Activated CD4-positive, CD25-positive, alpha-beta regulatory T cell treated with anti-CD3 and anti-CD28 coated beads, Interleukin-2, amount 50 U/mL, for 16 hours (primary cell): ENCODE data around the gene PUDP.

ENCODE experiments used
- DNase-seq: peaks from one replicate; pipeline ENCODE4 v3.0.0-alpha.2; 2020; ENCODE audit warnings: low read depth, low spot score

The PUDP gene

DNA sequence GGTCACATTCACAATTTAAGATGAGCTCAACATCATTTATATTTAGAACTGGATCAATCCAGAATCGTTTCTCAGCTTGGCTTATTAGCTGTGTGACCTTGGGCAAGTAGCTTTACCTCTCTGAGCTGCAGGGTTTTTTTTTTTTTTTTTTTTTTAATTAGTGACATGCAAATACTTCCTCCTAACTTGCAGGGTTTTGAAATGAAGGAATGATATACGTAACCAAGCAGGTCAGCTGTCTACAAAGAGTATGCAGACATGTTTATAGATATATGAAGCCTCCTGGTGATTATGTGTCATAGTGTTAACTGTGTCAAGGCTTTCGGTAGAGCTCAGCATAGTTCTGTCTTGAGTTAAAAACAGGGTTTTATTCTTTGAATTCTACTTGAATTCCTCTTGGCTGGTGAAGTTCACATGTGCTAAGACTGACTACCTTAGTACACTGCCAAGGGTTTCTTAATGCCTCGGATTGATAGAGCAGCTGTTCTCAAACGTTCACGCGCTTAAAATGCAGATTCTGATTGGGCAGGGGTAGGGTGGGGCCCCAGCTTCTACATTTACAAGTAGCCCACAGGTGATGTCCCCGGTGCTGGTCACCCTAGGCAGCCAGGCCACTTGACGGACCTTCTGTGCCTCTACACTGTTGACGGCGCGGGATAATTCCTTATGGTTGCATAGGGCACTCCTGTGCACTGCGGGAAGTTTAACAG is 1.1 kb downstream of the PUDP start:
- DNase-seq: no peak

DNA sequence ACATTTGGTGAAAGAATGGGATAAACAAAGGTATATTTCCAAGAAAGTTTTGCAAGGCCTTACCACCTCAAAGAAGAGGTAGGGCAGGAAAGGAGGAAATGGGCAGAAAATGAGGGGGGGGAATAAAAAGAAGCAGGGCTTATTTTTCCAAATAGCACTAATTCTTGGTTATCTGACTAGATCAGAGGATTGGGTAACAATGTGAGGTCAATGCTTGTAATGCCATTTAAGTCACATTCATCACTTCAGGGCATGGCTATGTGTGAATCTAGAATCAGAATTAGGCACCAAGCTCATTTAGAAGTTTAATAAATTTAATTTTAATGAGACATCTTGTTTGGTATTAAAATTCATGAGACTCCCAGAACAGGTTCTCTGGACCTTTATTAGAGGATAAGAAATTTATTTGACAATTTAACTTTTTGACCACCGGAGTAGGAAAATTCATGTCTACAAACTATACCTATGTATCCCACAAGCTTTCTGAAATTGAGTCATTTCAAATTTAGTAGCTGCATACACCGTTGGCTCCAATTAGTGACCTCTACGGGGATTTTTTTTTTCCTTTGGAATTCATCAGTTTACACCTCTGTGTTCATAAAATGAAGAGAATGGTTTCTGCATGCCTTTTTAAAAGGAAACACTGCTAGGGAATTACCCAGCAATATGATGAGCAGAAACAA is 1.8 kb downstream of the PUDP start:
- no peak for DNase-seq

DNA sequence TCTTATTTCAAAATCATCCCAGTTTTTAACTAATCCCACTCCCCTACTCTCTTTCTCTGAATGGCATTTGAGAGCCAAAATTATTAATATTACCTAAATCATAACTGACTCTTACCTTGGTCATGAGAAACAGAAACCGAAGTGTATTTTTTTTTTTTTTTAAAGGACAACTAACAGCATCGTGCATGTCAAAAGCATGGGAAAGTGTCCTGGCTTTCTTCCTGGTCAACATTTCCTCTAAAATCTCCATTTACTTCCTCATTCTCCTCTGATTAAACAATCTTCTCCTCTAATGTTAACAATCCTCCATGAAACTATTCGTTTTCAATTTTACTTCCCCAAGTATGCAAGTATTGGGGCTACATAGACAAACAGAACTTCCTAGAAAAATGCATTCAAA is 2.5 kb downstream of the PUDP start:
- no peak for DNase-seq

DNA sequence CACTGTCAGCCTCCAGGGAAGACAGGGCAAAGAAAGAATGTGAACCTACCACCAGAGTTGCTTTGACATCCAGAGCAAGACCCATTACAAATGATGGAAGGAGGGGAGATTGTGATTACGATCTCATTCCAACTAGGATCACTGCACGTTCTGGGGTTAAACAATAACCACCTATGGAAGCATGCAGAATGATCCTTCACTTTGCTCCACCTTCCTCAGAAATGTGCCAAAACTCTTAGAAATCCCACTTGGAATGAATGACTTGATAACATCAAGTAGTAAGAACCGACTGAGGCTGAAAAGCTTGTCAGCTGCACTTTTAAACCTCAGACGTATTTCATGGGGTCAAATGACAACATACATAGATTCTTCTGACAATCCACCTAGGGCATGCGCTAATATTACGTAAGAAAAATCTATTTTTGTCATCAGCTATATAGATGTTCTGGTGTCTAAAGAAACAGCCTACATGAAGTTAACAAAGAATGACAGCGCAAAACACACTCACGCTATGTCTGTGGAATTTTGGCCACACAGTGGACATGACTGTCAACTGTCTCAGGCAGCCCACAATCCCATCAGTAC is 3.9 kb downstream of the PUDP start:
- DNase-seq: no peak

DNA sequence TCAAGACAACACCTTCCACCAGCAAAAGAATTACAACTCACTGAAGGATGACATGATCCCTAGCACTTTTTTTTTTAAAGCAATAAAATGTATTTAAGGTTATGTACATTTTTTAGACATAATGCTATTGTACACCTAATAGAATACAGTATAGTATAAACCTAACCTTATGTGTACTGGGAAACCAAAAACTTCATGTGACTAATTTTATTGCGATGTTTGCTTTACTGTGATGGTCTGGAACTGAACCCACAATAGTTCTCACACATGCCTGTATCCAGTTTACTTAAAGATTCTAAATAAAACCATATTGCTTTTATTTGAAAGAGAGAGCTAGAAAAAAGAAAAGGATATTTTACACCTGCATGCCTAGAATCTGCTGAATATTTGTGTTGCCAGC is 4.9 kb downstream of the PUDP start:
- DNase-seq: no peak

DNA sequence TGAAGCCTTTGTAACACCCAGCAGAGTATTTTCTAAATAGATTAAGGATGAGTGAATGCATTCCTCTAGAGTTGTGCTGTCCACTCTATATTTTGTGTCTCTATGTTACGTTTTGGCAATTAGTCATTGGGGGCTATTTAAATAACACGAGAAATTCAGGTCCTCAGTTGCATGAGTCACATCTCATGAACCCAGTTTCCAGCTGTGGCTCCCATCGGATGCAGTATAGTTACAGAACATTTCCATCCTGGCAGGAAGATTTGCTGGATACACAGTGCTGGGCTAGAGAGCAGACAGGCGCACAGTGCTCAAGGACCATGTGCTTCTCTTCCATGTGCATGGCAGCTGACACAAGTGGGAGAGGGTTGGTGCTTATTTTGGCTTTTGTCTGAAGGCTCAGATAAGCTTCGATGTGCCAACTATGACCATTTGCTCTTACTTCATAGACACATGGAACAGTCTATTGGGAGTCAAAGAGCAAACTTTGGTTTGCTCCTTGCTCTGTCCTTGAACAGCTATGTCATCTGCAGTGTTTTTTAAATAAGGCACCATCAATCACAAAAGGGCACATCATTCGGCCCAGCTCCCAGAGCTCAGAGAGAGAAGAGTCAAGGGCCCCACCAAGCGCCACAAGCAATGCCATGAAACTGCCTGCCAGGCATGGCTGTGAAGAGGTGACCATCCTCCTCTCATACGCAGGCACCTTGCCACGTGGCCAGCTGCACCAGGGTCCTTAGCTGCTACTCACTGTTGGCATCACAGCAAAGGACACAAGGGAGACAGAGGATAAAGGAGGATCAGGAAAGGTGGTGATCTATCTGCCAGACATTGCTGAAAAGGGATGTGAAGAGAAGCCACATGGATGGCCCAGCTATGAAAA is 8.5 kb downstream of the PUDP start:
- no peak for DNase-seq

DNA sequence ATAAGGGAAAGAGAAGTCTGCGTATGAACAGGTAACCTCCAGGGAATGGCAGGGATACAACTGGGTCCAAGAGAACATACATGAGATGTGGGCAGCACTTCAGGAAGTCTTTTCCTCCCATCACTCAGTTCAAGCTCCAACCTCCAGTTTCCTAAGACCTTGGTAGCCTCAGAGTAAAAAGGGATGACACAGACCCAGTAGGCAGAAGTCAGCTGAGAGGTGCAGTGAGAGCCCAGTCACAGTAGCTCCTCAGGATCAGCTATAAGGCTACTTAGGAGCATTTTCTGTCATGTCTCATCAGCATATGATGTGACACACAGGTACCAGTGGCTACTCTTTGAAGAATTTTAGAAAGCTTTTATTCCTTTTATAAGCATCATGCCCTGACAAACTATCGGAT is 13.0 kb downstream of the PUDP start:
- no peak for DNase-seq

DNA sequence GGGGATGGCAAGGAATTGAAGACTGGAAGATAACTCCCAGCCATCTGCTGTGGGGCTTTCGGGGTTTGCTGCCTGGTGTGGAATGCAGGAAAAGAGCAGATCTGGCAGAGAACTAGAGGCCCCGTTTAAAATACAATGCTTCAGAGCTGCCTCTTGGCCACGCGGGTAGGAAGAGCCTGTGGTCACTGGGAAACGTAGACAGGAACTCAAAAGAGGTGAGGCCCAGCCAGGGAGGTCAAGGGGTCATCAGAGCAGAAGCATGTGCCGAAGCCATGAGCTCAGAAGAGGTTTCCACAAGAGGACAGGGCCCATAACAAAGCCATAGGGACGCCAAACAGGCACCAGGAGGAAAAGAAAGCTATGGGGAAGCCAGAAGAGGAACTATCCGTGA is 14.9 kb downstream of the PUDP start:
- no peak for DNase-seq

DNA sequence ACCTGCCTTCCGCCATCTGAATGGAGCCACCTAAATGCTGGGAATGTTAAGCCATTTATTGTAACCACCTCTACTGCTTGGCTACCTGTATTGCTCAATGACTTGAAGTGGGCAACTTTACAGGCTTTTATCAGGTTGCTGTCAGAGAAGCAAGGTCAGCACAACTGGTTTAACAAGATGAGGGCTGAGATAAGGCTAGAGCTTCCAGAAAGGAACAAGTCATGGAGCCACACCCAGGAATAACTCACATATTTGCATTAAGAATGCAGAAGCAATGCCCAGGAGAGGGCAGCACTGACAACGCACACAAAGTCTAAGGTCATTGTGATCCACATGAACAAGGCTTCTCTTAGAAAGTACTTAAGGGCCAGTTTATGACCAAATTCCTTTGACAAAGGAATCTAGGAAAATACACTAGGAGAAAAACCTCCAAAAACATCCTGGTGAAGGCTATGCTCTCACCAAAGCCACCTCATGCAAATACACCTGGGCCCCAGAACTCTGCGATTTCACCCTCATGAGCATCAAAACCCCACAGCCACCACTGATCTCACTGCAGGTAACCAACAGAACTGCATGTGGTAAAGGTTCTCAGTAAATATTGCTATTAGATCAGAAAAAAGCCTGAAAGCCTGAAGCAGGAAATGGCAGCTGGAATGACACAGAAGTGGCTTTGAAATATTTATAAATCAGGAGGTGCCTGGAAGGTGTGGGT is 15.5 kb downstream of the PUDP start:
- DNase-seq: no peak

DNA sequence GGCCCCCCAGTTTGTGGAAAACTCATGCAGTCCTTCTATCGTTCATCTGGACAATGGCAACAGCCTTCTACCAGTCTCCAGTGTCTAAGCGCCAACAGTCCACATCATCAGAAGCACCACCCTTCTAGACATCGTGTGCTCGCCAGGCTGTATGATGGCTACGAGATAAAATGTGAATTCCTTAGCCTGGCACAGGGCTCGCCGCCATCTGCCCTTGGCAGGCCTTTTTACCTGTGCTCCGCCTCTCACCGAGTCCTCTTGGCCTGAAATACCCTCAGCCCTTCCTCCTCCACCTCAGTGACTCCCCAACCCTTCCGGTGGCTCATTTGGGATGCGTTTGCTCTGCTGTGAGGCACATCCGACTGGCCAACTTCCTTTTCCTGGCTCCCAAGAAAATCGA is 16.3 kb downstream of the PUDP start:
- DNase-seq: no peak

DNA sequence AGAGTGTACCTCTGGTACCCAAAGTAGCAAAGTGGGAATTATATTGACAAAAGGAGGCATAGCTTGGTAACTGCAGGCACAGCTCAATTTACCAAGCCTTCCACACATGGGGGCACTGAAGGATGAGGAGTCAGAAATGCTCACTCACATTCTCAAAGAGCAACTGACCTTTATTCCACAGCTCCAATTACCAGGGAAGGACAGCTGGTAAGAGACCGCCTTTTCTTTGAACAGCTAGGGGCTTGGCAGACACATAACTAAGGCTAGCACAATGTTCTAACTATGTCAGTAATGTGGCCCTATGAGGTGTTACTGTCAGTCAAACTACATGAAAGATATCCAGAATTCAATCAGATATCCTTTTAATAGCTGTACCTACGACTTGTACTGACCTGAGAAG is 20.9 kb downstream of the PUDP start:
- no peak for DNase-seq

DNA sequence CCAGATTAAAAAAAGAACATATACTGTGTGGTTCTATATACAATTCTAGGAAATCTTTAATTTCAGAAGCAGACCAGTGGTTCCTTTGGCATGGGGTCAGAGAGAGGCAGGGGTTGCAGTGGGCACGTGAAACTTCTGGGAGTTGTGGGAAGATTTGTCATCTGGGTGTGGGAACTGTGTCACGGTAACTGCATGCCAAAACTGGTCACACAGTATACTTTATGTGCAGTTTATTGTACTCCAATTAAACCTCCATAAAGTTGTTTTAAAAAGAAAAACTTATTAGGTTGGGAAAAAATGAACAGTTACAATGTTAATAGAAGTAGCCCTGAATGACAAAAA is 27.1 kb downstream of the PUDP start:
- no peak for DNase-seq

DNA sequence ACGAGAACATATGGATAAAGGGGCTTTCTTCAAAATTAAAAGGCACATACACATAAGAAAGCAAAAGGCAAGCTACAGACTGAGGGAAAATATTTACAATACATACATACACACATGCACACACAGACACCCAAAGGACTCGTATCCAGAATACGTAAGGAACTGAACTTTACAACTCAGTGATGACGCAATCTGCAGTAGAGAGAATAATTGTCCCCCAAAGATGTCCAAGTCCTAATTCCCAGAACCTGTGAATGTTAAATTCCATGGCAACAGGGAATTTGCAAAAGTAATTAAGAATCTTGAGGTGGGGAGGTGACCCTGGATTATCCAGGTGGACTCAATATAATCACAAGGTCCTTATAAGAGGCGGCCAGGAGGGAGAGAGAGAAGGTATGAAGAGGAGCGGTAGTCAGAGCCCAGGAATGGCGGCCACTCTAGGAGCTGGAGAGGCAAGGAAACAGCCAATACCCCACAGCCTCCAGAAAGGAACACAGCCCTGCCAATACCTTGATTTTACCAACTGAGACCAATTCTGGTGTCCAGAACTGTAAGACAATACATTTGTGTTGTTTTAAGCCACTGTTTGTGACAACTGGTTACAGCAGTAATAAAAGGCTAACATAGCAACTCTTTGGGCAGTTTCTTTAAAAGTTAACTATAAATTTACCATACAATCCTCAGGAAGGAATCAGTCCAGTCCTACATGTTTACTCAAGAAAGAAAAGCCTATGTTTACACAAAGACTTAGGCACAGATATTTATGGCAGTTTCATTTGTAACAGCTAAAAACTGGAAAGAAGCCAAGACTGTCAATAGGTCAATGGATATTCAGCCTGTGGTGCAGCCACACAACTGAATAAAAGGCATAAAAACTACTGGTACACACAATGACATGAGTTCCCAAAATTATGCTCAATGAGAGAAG is 27.7 kb downstream of the PUDP start:
- no peak for DNase-seq

DNA sequence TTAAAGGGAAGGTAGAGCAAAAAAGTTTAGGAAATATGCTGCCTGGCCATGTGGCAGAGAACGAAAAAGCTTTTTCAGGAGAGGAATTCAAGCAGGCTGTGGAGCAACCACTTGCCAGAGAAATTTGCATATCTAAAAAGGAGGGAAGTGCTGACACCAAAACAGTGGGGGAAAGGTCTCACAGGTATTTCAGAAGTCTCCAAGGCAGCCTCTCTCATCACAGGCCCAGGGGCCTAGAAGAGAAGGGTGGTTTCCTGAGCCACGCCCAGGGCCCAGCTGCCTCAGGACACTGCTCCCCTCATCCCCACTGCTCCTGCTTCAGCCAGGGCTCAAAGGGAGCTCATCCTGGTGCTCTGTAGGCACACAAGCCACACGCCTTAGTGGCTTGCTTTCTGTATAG is 30.4 kb downstream of the PUDP start:
- no peak for DNase-seq

DNA sequence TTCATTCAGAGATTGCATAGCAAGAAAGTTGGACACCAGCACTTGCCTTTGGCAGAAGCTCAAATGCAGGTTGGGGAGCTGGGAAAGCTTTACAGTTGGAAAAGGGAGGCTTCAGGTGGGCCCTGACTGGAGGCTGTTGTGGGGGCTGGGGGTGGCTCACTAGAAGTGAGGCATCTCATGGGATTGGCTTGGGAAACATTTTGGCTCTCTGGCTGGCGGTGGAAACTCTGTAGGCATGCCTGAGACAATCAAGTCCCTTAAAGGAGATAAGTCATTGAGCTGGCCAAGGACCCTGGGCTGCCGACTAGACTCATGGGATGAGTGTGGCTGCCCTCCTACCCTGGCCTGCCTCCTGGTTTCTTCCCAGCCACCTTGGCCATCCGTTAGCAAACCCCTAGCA is 31.9 kb downstream of the PUDP start:
- DNase-seq: no peak

DNA sequence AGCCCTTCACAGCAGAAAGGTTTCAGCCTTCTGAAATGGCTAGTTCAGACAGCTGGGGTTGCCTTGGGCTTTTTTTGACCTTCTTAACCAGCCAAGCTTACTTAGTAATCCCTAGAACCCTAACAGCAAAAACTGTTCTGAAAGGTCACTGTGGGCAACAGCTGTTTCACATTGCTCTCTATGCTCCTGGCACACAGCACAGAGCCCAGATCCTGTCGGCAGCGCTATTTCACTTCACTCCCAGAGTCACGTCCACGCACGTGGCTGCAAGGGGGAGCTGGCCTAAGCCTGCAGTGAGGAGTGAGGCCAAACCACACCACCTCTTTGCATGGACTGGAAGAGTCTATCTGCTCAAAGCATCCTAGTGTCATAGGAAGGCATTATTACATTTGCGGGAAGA is 32.4 kb downstream of the PUDP start:
- DNase-seq: no peak

DNA sequence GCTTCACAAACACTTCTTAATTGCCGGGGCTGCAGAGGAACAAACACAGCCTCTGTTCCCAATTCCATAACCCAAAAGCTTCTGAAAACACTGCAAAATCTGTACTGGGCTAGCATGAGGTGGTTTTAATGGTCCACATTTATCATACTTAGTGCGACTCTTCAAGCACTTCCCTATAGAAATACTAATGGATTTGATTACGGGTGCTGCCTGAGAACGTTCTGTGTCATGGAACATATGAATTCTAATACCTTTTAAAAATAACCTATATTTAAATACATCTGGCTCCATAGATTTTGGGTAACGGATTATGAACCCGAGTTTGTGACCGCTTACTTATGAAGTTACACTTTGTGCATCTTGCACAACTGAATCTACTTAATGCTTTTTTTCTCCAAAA is 35.9 kb downstream of the PUDP start:
- no peak for DNase-seq

DNA sequence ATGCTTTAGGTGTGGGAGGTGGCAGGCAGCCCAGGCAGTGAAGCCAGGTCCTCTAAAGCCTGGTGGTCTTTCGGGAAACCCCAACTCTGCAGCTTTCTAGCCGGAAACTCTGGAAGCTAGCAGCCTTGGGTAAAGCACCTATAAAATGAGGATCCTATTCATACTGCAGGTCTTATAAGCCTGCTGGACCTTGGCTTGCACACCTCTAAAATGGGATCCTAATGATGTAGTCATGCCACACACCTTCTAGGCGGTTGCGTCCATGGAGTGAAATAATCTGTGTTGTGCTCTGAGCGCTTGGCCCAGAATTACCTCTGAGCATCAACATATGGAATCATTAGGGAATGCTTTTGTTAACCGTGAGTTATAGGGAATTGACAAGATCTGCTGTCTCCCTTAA is 36.4 kb downstream of the PUDP start:
- DNase-seq: no peak

DNA sequence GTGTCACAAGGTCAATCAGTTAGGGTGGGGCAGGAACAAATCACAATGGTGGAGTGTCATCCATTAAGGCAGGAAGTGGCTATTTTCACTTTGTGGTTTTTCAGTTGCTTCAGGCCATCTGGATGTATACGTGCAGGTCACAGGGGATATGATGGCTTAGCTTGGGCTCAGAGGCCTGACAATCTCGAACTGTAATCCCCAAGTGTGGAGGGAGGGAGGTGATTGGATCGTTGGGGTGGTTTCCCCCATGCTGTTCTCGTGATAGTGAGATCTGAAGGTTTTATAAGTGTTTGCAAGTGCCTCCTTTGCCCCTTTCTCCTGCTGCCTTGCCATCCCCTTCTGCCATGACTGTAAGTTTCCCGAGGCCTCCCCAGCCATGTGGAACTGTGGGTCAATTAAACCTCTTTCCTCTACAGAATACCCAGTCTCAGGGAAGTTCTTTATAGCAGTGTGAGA is 37.1 kb downstream of the PUDP start:
- DNase-seq: no peak
